Dedifferentiated amniotic fluid mesenchymal stem cell (primary cell): ENCODE results near the gene GPHN.

Experiments
- DNase-seq: peaks from one replicate; pipeline ENCODE4 v3.0.0-alpha.2; 2016; ENCODE audit errors: extremely low spot score

GPHN gene

GRCh38 chr14:66601932-66602578 is 94.1 kb downstream of the GPHN start:
- DNase-seq, result no peak

DNA sequence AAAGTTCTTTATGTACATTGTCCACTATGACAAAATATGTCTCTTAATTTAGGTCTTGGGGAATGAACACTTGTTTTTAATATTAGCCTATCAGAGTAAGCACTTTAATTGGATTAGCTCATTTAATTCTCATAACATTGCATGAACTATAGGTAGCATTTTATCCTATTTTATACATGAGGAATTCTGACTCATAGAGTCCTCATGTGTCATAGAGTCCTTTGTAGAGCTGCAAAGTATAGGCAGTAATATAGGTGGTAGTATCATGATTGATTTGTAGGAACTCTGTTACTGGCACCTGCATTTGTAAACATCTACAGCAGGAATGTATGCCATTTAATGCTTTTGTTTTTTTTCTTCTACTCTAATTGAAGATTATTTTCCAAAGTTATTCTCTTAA is 96.0 kb downstream of the GPHN start:
- DNase-seq, result no peak

DNA sequence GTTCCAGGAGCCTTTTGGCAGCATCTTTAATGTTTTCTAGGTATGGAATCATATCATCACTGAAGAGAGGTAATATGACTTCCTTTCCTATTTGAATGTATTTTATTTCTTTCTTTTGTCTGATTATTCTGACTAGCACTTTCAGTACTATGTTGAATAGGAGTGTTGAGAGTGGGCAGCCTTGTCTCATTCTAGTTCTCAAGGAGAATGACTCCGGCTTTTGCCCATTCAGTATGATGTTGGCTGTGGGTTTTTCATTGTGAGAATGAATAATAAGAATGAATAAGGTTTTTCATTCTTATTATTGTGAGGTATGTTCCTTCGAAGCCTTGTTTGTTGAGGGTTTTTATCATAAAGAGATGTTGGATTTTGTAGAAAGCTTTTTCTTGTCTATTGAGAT is 98.9 kb downstream of the GPHN start:
- no peak for DNase-seq

DNA sequence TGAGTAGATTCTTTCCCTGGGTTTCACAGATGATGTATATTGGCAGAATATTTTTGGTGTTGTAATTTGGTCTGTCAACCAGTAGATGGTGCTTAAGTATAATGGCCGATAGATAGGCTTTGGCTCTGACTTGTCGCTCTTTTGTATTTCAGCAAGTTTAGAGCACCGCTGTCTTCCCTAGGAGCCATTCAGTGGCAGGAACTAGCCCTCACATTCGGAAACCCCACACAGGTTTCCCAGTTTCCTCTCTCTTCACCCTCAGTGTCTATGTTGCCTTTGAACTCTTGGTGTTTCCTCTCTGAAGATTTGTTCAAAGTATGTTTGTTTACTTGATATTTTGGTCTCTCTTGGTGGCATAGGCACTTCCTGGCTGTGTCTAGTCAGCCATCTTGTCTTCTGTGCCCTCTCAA is 102.2 kb downstream of the GPHN start:
- DNase-seq, result no peak

GRCh38 chr14:66613344-66613743 is 105.4 kb downstream of the GPHN start:
- DNase-seq, result no peak

DNA sequence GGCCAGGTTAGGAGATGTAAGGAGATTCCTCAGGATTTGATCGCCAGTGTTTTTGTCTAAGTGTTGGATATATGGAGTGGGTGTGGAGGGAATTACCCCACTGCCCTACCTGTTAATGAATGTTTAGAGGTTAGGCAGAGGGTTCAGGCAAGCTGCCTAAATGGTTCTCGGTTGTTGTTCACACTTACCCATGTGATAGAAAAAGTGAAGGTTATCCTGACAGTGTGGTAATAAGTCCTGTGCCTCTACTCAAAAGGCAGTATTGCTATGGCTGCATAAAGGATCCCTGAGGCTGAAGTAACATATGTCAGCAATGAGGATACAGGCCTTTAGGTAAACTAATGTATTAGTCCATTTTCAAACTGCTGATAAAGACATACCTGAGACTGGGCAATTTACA is 112.0 kb downstream of the GPHN start:
- no peak for DNase-seq

- DNase-seq, result no peak
These were observed 115.9 kb downstream of the GPHN start for GRCh38 chr14:66623838-66624237.

GRCh38 chr14:66624336-66624937 is 116.5 kb downstream of the GPHN start:
- peak; percentile 31 for DNase-seq

- DNase-seq, result no peak
These were observed 120.7 kb downstream of the GPHN start for GRCh38 chr14:66628636-66629035.

GRCh38 chr14:66629499-66629898 is 121.6 kb downstream of the GPHN start:
- no peak for DNase-seq

DNA sequence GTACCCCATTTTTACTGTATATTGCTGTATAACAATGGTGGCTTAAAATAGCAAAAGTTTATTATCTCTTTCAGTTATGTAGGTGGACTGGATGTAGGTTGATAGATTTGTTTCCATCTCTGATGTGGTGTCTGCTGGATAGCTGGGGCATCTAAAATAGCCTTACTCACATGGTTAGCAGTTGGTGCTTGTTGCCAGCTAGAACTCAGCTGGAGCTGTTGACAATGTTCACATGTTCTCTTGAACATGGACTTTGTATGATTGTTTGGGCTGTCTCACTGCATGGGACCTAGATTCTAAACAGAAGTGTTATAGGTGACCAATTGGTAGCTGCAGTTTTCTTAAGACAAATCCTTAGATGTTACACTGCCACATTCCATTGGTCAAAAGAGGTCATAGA is 126.9 kb downstream of the GPHN start:
- DNase-seq, result no peak

GRCh38 chr14:66635435-66635834 is 127.5 kb downstream of the GPHN start:
- DNase-seq, result no peak

DNA sequence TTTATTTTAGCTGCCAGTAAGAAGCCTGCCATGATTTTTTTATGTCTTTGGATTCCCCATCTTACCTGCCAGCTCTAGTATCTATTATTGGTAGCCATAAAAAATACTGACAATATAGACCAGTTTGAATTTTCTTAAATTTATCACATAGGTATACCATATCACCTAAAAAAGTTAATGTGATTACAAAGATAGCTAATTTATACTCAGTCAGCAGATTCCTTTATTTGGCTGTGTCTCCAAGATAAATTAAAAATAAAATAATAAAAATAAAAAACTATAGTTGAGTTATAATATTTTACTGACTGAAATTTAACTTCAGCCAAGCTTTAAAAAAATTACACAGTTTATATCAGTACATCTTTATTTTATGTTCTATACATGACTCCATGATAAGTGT is 128.3 kb downstream of the GPHN start:
- no peak for DNase-seq

DNA sequence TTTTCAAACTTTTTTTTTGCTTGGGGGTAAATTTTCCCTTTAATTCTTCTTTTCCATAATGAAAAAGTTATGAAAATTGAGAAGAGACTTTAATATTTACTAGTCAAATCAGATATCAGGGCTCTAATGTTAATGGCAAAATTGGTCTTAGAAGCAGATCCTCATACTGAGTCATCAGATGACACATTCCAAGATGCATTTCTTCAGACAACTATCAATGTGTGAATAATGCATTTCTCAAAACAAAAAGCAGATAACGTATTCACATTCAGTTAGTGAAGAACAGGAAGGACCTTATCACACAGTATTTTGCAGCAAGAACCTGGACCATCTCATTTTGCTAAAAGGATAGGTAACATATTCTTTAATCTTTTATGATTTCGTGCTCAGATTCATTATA is 130.7 kb downstream of the GPHN start:
- no peak for DNase-seq

GRCh38 chr14:66641861-66642635 is 134.1 kb downstream of the GPHN start:
- no peak for DNase-seq

- no peak for DNase-seq
These were observed 135.4 kb downstream of the GPHN start for GRCh38 chr14:66643344-66643743.

GRCh38 chr14:66645716-66646115 is 137.8 kb downstream of the GPHN start:
- no peak for DNase-seq

DNA sequence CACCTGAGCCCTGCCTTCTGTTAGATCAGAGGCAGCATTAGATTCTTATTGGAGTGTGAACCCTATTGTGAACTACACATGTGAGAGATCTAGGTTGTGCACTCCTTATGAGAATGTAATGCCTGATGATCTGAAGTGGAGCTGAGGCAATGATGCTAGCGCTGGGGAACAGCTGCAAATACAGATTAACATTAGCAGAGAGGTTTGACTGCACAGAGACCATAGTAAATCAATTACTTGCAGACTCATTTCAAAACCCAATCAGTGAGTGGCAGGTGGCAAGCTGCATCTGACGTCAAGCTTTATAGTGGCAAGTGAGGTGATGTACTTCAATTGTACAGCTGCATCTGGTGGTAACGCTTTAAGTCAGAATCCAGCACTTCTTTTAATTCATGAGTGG is 141.6 kb downstream of the GPHN start:
- no peak for DNase-seq

DNA sequence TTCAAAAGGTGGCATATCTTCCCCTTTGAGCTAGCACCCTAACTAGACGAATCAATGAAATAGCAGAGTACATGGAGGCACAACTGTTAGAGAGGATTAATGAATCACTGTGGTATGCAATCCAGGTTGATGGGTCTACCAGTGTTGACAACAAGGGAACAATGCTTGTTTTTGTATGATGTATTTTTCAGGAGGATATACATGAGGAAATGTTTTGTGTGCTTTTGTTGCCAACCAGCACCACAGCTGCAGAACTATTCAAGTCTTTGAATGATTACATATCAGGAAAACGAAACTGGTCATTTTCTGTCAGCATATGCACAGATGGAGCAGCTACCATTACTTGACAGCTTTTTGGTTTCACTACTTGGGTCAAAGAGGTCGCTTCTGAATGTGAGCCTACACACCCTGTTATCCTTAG is 142.6 kb downstream of the GPHN start:
- DNase-seq, result no peak

GRCh38 chr14:66651536-66652220 is 143.7 kb downstream of the GPHN start:
- DNase-seq, result no peak

- no peak for DNase-seq
These were observed 144.7 kb downstream of the GPHN start for GRCh38 chr14:66652525-66653106.

- no peak for DNase-seq
These were observed 149.8 kb downstream of the GPHN start for GRCh38 chr14:66657780-66658179.
